ENCODE results near the gene TMEM178B.
"Not testable (repeated sequence)": the region's sequence is repeated elsewhere in the genome, so short reads cannot be mapped to it uniquely, and the experiment has no call there.

The TMEM178B gene

GRCh38 chr7:141370650-141371049, 296.8 kb downstream of the TMEM178B start:
- no peak overlapping the region for H3K9ac ChIP-seq (ENCODE audit: low read depth, low read length)
- no peak overlapping the region for H3K27ac ChIP-seq (ENCODE audit: low read length)
- H3K9me3 ChIP-seq (ENCODE audit: insufficient read depth, low read depth, low read length), result no peaks in the 10 kb centered on the region
- H3K36me3 ChIP-seq (ENCODE audit: insufficient read depth, low read depth, low read length), result no peaks in the 10 kb centered on the region
- H3K27me3 ChIP-seq (ENCODE audit: insufficient read depth, low read length), result no peaks in the 10 kb centered on the region
- H3K4me3 ChIP-seq (ENCODE audit: low read length), result no peak overlapping the region
- H3K4me1 ChIP-seq (ENCODE audit: insufficient read depth, low read length), result peaks cover 20% of the 10 kb centered on the region

- H3K9ac ChIP-seq (ENCODE audit: low read depth, low read length), result no peak overlapping the region
- H3K27me3 ChIP-seq (ENCODE audit: insufficient read depth, low read length), result no peaks in the 10 kb centered on the region
- 0 out of 2 replicates have a peak, but pooled peaks cover 5% of the 10 kb centered on the region for H3K9me3 ChIP-seq (ENCODE audit: insufficient read depth, low read depth, low read length)
- no peak overlapping the region for H3K27ac ChIP-seq (ENCODE audit: low read length)
- H3K4me3 ChIP-seq (ENCODE audit: low read length), result no peak overlapping the region
- no peaks in the 10 kb centered on the region; the same call in 1 of the 2 replicates for H3K4me1 ChIP-seq (ENCODE audit: insufficient read depth, low read length)
- no peaks in the 10 kb centered on the region for H3K36me3 ChIP-seq (ENCODE audit: insufficient read depth, low read depth, low read length)
Measured at GRCh38 chr7:141374425-141374824, 300.6 kb downstream of the TMEM178B start.

GRCh38 chr7:141375442-141375841, 301.6 kb downstream of the TMEM178B start:
- Histone ChIP-seq H3K4me1 (ENCODE audit: insufficient read depth, low read length) (no peaks in the 10 kb centered on the region), H3K9me3 (ENCODE audit: insufficient read depth, low read depth, low read length) (0 out of 2 replicates have a peak, but pooled peaks cover 5% of the 10 kb centered on the region), H3K27ac (ENCODE audit: low read length) (no peak overlapping the region), H3K4me3 (ENCODE audit: low read length) (no peak overlapping the region), H3K27me3 (ENCODE audit: insufficient read depth, low read length) (no peaks in the 10 kb centered on the region), H3K36me3 (ENCODE audit: insufficient read depth, low read depth, low read length) (no peaks in the 10 kb centered on the region), H3K9ac (ENCODE audit: low read depth, low read length) (no peak overlapping the region)

- Histone ChIP-seq H3K9ac (ENCODE audit: low read depth, low read length) (no peak overlapping the region), H3K4me1 (ENCODE audit: insufficient read depth, low read length) (no peaks in the 10 kb centered on the region), H3K9me3 (ENCODE audit: insufficient read depth, low read depth, low read length) (0 out of 2 replicates have a peak, but pooled peaks cover 5% of the 10 kb centered on the region), H3K27ac (ENCODE audit: low read length) (no peak overlapping the region), H3K36me3 (ENCODE audit: insufficient read depth, low read depth, low read length) (no peaks in the 10 kb centered on the region), H3K4me3 (ENCODE audit: low read length) (no peak overlapping the region), H3K27me3 (ENCODE audit: insufficient read depth, low read length) (no peaks in the 10 kb centered on the region)
Measured at GRCh38 chr7:141377906-141378305, 304.0 kb downstream of the TMEM178B start.

- H3K27ac ChIP-seq (ENCODE audit: low read length), result no peak overlapping the region
- H3K9me3 ChIP-seq (ENCODE audit: insufficient read depth, low read depth, low read length), result 0 out of 2 replicates have a peak, but pooled peaks cover 5% of the 10 kb centered on the region
- H3K4me3 ChIP-seq (ENCODE audit: low read length), result no peak overlapping the region
- no peaks in the 10 kb centered on the region for H3K4me1 ChIP-seq (ENCODE audit: insufficient read depth, low read length)
- H3K27me3 ChIP-seq (ENCODE audit: insufficient read depth, low read length), result no peaks in the 10 kb centered on the region
- no peaks in the 10 kb centered on the region for H3K36me3 ChIP-seq (ENCODE audit: insufficient read depth, low read depth, low read length)
- no peak overlapping the region for H3K9ac ChIP-seq (ENCODE audit: low read depth, low read length)
Measured at GRCh38 chr7:141378405-141378804, 304.5 kb downstream of the TMEM178B start.

DNA sequence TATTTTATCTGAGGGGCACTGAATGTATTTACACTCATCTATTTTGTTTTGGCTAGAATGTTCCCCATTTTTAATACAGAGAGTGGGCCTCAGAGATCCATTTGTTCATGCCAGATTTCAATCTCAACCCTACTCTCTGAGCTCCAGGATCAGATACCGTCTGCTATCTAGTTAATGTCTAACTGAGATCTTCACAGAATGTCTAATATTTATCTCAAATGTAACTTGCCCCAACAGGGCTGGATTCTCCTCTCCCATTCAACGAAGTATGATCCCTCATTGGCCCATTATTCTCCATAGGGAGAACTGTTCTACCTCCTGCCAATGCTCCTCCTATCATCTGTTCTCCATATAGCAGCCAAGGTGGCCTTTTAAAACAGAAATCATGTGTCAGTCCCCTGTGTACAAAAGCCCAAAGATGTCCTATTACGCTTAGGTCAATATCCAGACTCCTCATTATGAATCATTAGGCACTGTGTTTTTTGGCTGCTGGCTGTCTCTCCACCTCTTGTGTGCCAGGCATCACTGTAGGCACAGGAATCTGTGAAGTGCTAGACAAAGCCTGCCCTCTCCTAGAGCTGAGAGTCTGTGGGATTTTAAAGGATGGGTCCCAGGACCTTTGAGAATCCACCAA, 308.0 kb downstream of the TMEM178B start:
- Histone ChIP-seq H3K36me3 (ENCODE audit: insufficient read depth, low read depth, low read length) (no peaks in the 10 kb centered on the region), H3K27me3 (ENCODE audit: insufficient read depth, low read length) (no peaks in the 10 kb centered on the region), H3K9ac (ENCODE audit: low read depth, low read length) (no peak overlapping the region), H3K4me1 (ENCODE audit: insufficient read depth, low read length) (no peaks in the 10 kb centered on the region), H3K4me3 (ENCODE audit: low read length) (no peak overlapping the region), H3K9me3 (ENCODE audit: insufficient read depth, low read depth, low read length) (no peaks in the 10 kb centered on the region), H3K27ac (ENCODE audit: low read length) (no peak overlapping the region)

DNA sequence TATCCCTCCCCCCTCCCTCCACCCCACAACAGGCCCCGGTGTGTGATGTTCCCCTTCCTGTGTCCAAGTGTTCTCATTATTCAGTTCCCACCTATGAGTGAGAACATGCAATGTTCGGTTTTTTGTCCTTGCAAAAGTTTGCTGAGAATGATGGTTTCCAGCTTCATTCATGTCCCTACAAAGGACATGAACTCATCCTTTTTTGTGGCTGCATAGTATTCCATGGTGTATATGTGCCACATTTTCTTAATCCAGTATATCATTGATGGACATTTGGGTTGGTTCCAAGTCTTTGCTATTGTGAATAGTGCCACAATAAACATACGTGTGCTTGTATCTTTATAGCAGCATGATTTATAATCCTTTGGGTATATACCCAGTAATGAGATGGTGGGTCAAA, 309.5 kb downstream of the TMEM178B start:
- not testable (repeated sequence) for H3K9ac ChIP-seq (ENCODE audit: low read depth, low read length); H3K4me3 ChIP-seq (ENCODE audit: low read length); H3K27me3 ChIP-seq (ENCODE audit: insufficient read depth, low read length); H3K36me3 ChIP-seq (ENCODE audit: insufficient read depth, low read depth, low read length); H3K27ac ChIP-seq (ENCODE audit: low read length); H3K9me3 ChIP-seq (ENCODE audit: insufficient read depth, low read depth, low read length); H3K4me1 ChIP-seq (ENCODE audit: insufficient read depth, low read length)

GRCh38 chr7:141386881-141387280, 313.0 kb downstream of the TMEM178B start:
- no peaks in the 10 kb centered on the region for H3K9me3 ChIP-seq (ENCODE audit: insufficient read depth, low read depth, low read length)
- H3K9ac ChIP-seq (ENCODE audit: low read depth, low read length), result no peak overlapping the region
- H3K4me1 ChIP-seq (ENCODE audit: insufficient read depth, low read length), result no peaks in the 10 kb centered on the region
- H3K27ac ChIP-seq (ENCODE audit: low read length), result no peak overlapping the region
- no peaks in the 10 kb centered on the region for H3K36me3 ChIP-seq (ENCODE audit: insufficient read depth, low read depth, low read length)
- H3K27me3 ChIP-seq (ENCODE audit: insufficient read depth, low read length), result no peaks in the 10 kb centered on the region
- no peak overlapping the region for H3K4me3 ChIP-seq (ENCODE audit: low read length)

DNA sequence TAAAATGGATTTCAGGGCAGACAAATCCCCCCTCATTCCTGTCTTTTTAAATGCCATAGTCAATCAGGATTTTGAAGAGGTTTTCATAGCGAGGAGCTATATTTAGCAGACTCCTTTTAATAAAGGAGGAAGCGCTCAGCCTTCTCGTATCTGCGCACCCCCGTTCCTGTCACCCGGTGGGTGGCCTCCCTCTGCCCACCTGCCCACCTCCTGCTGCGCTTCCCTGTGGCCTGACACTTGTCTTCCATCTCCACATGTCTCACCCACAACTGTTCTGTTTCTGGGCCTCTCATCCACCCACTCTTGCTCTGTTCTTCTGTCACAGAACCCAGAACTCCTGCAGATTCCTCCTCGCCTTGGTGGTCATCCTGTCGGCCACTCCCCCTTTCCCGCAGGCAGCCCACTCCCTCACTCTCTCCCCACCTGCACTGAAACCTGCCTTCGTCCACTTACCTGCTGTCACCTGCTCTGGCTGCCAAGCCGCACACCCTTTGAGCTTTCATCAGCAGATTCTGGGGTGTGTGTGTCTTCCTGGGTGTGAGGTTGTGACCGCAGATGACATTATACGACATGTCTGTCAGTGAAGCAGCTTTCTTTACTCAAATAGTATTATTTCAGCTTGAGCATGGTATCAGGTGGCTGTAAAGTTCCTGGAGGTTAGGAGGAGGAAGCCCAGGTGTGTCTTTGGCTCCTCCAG, 313.8 kb downstream of the TMEM178B start:
- H3K36me3 ChIP-seq (ENCODE audit: insufficient read depth, low read depth, low read length), result no peaks in the 10 kb centered on the region
- no peaks in the 10 kb centered on the region for H3K4me1 ChIP-seq (ENCODE audit: insufficient read depth, low read length)
- H3K9me3 ChIP-seq (ENCODE audit: insufficient read depth, low read depth, low read length), result no peaks in the 10 kb centered on the region
- H3K27me3 ChIP-seq (ENCODE audit: insufficient read depth, low read length), result no peaks in the 10 kb centered on the region
- H3K4me3 ChIP-seq (ENCODE audit: low read length), result no peak overlapping the region
- no peak overlapping the region for H3K9ac ChIP-seq (ENCODE audit: low read depth, low read length)
- H3K27ac ChIP-seq (ENCODE audit: low read length), result no peak overlapping the region

DNA sequence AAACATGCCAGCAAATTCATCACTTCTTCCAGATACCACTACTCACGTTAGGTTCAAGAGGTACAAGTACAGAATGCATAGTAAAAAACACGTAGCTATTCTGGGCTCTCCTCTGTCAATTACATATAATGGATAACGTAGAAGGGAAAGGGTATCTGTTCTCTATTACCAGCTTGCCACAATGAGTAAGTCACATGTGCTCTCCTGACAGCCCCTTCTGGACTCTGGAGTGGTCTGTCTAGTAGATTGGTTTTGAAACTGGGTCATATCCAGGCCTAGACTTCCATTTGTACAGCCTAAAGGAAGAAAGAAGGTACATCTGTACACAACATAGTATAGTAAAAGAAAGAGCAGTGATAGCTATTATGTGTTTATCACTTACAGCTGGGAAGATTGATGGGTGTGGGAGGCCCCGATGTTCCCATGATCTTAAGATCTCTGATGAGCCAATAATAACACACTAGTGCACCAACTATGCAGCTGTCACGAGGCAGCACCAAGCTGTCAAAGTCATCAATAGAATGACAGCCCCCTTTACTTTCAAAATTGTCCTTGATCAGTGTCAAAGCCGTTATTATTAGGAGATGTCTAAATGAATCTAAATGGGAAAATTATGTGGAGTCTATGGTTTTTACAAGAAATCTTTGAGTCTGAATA, 315.4 kb downstream of the TMEM178B start:
- H3K4me1 ChIP-seq (ENCODE audit: insufficient read depth, low read length), result no peaks in the 10 kb centered on the region
- H3K27ac ChIP-seq (ENCODE audit: low read length), result no peak overlapping the region
- H3K9me3 ChIP-seq (ENCODE audit: insufficient read depth, low read depth, low read length), result no peaks in the 10 kb centered on the region
- no peak overlapping the region for H3K9ac ChIP-seq (ENCODE audit: low read depth, low read length)
- H3K27me3 ChIP-seq (ENCODE audit: insufficient read depth, low read length), result no peaks in the 10 kb centered on the region
- H3K36me3 ChIP-seq (ENCODE audit: insufficient read depth, low read depth, low read length), result no peaks in the 10 kb centered on the region
- no peak overlapping the region for H3K4me3 ChIP-seq (ENCODE audit: low read length)

DNA sequence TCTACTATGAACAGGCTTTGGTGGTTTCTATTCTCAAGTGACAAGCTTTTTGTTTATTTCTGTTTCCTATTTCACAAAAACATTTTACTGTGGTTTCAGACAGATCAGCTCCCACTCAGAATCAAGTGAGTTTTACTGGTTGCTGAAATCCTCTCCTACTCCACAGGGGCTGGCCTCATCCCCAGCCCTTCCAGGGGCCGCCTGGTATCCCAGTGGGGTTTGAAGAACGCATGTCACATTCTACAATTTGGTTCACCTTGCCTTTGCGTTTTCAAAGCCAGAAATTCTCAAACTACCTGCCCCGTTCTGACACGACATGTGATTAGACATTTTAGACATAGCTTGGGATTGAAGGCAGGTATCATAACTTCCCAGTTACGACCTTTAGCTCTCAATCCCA, 316.5 kb downstream of the TMEM178B start:
- Histone ChIP-seq H3K36me3 (ENCODE audit: insufficient read depth, low read depth, low read length) (no peaks in the 10 kb centered on the region), H3K4me1 (ENCODE audit: insufficient read depth, low read length) (no peaks in the 10 kb centered on the region), H3K9me3 (ENCODE audit: insufficient read depth, low read depth, low read length) (no peaks in the 10 kb centered on the region), H3K27ac (ENCODE audit: low read length) (no peak overlapping the region), H3K9ac (ENCODE audit: low read depth, low read length) (no peak overlapping the region), H3K27me3 (ENCODE audit: insufficient read depth, low read length) (no peaks in the 10 kb centered on the region), H3K4me3 (ENCODE audit: low read length) (no peak overlapping the region)

- no peak overlapping the region for H3K27ac ChIP-seq (ENCODE audit: low read length)
Measured at GRCh38 chr7:141393056-141393455, 319.2 kb downstream of the TMEM178B start.

More at GRCh38 chr7:141393056-141393455, 319.2 kb downstream of the TMEM178B start:
- Histone ChIP-seq H3K36me3 (ENCODE audit: insufficient read depth, low read depth, low read length) (no peaks in the 10 kb centered on the region), H3K9ac (ENCODE audit: low read depth, low read length) (no peak overlapping the region), H3K4me3 (ENCODE audit: low read length) (no peak overlapping the region), H3K4me1 (ENCODE audit: insufficient read depth, low read length) (no peaks in the 10 kb centered on the region), H3K9me3 (ENCODE audit: insufficient read depth, low read depth, low read length) (no peaks in the 10 kb centered on the region), H3K27me3 (ENCODE audit: insufficient read depth, low read length) (no peaks in the 10 kb centered on the region)

Measured in iPS-20b (cell line).